CD4-positive, alpha-beta T cell (primary cell): ENCODE results near the gene ATG12. TPM values are rescaled to one million over a fixed set of nuclear protein-coding genes. Genes with fewer than 3 reads are reported as not detected.

Source experiments
- ATAC-seq: fragments of 200-7000 bp; cut with Tn5 transposase; one replicate; pipeline ENCODE4 v1.10.0; 2022; ENCODE audit warnings: mild to moderate bottlenecking; ENCODE audit not compliant: poor library complexity
- CTCF ChIA-PET: fragments of 350-600 bp; sonication (Branson Sonifier 250); formaldehyde crosslinking; loops from one replicate; lab custom pipeline; 2021; ENCODE audit warnings: antibody characterized with exemption, inconsistent platforms; lab: Charles Lee
- POLR2A ChIA-PET: fragments of 350-600 bp; sonication (Branson Sonifier 250); formaldehyde crosslinking; loops from one replicate; lab custom pipeline; 2021; ENCODE audit warnings: antibody characterized with exemption, inconsistent platforms; lab: Charles Lee
- DNase-seq, 14 experiments: peaks; one replicate each; pipeline ENCODE4 v3.0.0-alpha.2; 2013 to 2020; ENCODE audit warnings: mixed read lengths in 2 of 14
- H3K27ac ChIP-seq, 2 donors: one replicate each; pipeline versions ENCODE4 v1.5.1 to v1.7.0; 2013; ENCODE audit warnings: low read length in 2 of 2, low read depth in 1 of 2, mild to moderate bottlenecking in 1 of 2
- H3K27me3 ChIP-seq, 2 experiments: 1 replicate in 1 of 2; 2 replicates in 1 of 2; pipeline versions ENCODE4 v1.6.1 to v1.7.0; 2013; ENCODE audit warnings: low read length in 2 of 2, control low read depth in 1 of 2, mild to moderate bottlenecking in 1 of 2, moderate library complexity in 1 of 2; ENCODE audit not compliant: insufficient read depth in 2 of 2, control insufficient read depth in 1 of 2
- H3K36me3 ChIP-seq: one replicate; pipeline ENCODE4 v1.6.1; 2013; ENCODE audit warnings: low read length, control low read depth; ENCODE audit not compliant: insufficient read depth
- H3K4me1 ChIP-seq: one replicate; pipeline ENCODE4 v1.6.1; 2013; ENCODE audit warnings: low read length, control low read depth; ENCODE audit not compliant: insufficient read depth
- H3K4me3 ChIP-seq: one replicate; pipeline ENCODE4 v1.5.1; 2013; ENCODE audit warnings: mild to moderate bottlenecking, low read length, moderate library complexity
- H3K9me3 ChIP-seq, 2 experiments: 1 replicate in 1 of 2; 2 replicates in 1 of 2; pipeline versions ENCODE4 v1.6.1 to v1.7.0; 2013; ENCODE audit warnings: low read length in 2 of 2, mild to moderate bottlenecking in 2 of 2, control low read depth in 1 of 2, moderate library complexity in 1 of 2; ENCODE audit not compliant: control insufficient read depth in 1 of 2, insufficient read depth in 1 of 2
- H3K27ac Mint-ChIP-seq: one replicate; pipeline ENCODE4 v1.8.0; 2020; ENCODE audit warnings: mixed read lengths
- H3K27me3 Mint-ChIP-seq: one replicate; pipeline ENCODE4 v1.8.0; 2021; ENCODE audit warnings: mixed read lengths
- H3K36me3 Mint-ChIP-seq: one replicate; pipeline ENCODE4 v1.8.0; 2021; ENCODE audit warnings: low read depth, mixed read lengths
- H3K4me1 Mint-ChIP-seq: one replicate; pipeline ENCODE4 v1.8.0; 2021; ENCODE audit warnings: low read depth, mixed read lengths
- H3K4me3 Mint-ChIP-seq: one replicate; pipeline ENCODE4 v1.8.0; 2020; ENCODE audit warnings: mild to moderate bottlenecking, mixed read lengths
- H3K9me3 Mint-ChIP-seq: one replicate; pipeline ENCODE4 v1.8.0; 2020; ENCODE audit warnings: mixed read lengths
- CTCF ChIP-seq: fragments of 200-600 bp; IDR thresholded peaks from one replicate; pipeline ENCODE4 v1.8.0; 2022; ENCODE audit warnings: antibody characterized with exemption, mild to moderate bottlenecking
- intact Hi-C, 2 experiments: fragments of 100-400 bp; cut with DNase I in 1 of 2; cut with micrococcal nuclease in 1 of 2; formaldehyde crosslinking; loops; one replicate each; pipeline versions ENCODE4 v1.15.1 to v1.9.0; 2023 to 2025; cut with DNase I, micrococcal nuclease
- total RNA-seq, 174 experiments: library from RNA in 2 of 174; stranded (reverse) in 2 of 174; gene quantifications; one replicate each; pipeline ENCODE4 v1.2.3 and lab custom pipeline; 2021 to 2026

ATG12 gene
- total RNA-seq, 2 experiments from 2014 or later = 61.0 to 62.2 TPM

DNA sequence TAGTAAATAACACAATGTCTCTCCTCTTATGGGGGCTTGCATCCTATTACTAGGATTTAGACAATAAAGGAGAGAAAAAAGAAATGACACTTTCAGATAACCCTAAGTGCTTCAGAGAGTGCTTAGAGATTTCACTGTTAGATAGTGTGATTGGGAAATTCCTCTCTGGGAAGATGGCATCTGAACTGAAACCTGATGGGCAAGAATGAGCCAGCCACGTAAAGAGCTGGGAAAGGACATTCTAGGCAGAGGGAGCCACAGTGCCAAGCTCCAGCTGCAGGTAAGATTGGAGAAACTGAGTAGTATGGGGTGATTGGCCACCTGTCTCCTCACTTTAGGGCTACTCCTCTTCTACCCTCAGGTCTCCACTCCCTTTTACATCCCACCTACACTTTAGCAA lies 39.4 kb downstream of the ATG12 start:
- no peaks in the 10 kb centered on the region for H3K9me3 Mint-ChIP-seq
- H3K36me3 Mint-ChIP-seq = no peaks in the 10 kb centered on the region

GRCh38 chr5:115801152-115801551 lies 40.2 kb downstream of the ATG12 start:
- intact Hi-C loops = no loop called here
- POLR2A ChIA-PET = no interaction called here
- H3K4me1 Mint-ChIP-seq = no peaks in the 10 kb centered on the region
- Histone ChIP-seq H3K9me3 (no peaks in the 10 kb centered on the region), H3K4me1 (no peaks in the 10 kb centered on the region), H3K27me3 (no peaks in the 10 kb centered on the region), H3K4me3 (no peak overlapping the region), H3K27ac (no peak overlapping the region), H3K36me3 (no peaks in the 10 kb centered on the region)
- CTCF ChIA-PET = no interaction called here
- no peak for TF ChIP-seq CTCF
- ATAC-seq (no peak), DNase-seq (no peak)
- H3K27me3 Mint-ChIP-seq = peaks cover 9% of the 10 kb centered on the region
- H3K27ac Mint-ChIP-seq = no peak overlapping the region
- H3K9me3 Mint-ChIP-seq = no peaks in the 10 kb centered on the region
- no peak overlapping the region for H3K4me3 Mint-ChIP-seq
- H3K36me3 Mint-ChIP-seq = no peaks in the 10 kb centered on the region

More for the DNA sequence above, 39.4 kb downstream of the ATG12 start:
- no peaks in the 10 kb centered on the region for H3K27me3 ChIP-seq
- H3K4me3 ChIP-seq = no peak overlapping the region
- Mint-ChIP-seq H3K27me3 (peaks cover 5% of the 10 kb centered on the region), H3K4me1 (no peaks in the 10 kb centered on the region), H3K27ac (no peak overlapping the region), H3K4me3 (no peak overlapping the region)
- H3K36me3 ChIP-seq = no peaks in the 10 kb centered on the region
- no peak overlapping the region for H3K27ac ChIP-seq
- ChIA-PET CTCF (no interaction called here), POLR2A (no interaction called here)
- intact Hi-C loops = no loop called here
- ATAC-seq = no peak
- no peak for TF ChIP-seq CTCF
- no peaks in the 10 kb centered on the region for H3K4me1 ChIP-seq
- H3K9me3 ChIP-seq = no peaks in the 10 kb centered on the region
- DNase-seq = no peak

DNA sequence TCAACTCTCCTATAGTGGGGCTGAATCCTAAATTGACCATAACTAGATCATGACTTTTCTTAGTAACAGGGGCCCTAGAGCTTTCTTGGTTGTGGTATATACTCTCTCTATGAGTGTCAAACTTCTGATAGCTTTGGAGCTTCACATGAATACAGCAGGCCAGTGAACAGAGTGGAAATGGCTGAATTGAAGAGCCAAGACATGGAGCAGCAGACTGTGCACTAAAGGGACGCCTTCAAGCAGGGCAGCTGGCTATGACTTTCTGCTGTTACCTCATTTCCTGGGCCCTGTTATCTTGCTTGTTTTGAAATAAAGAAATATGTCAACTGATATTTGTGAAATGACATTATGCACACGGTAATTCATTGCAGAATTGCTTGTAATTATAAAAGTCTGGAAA lies 41.3 kb downstream of the ATG12 start:
- H3K27ac Mint-ChIP-seq = no peak overlapping the region
- Histone ChIP-seq H3K4me3 (no peak overlapping the region), H3K9me3 (no peaks in the 10 kb centered on the region), H3K27me3 (no peaks in the 10 kb centered on the region), H3K36me3 (no peaks in the 10 kb centered on the region), H3K27ac (no peak overlapping the region), H3K4me1 (no peaks in the 10 kb centered on the region)
- POLR2A ChIA-PET = no interaction called here
- no peak for DNase-seq
- H3K4me3 Mint-ChIP-seq = no peak overlapping the region
- no peak for TF ChIP-seq CTCF
- no peak for ATAC-seq
- no peaks in the 10 kb centered on the region for H3K36me3 Mint-ChIP-seq
- no peaks in the 10 kb centered on the region for H3K9me3 Mint-ChIP-seq
- CTCF ChIA-PET = no interaction called here
- H3K27me3 Mint-ChIP-seq = peaks cover 9% of the 10 kb centered on the region
- intact Hi-C loops = no loop called here
- no peaks in the 10 kb centered on the region for H3K4me1 Mint-ChIP-seq
